H1 (cell line): ENCODE measurements around the gene DHRS4. TPM values are rescaled to one million over a fixed set of nuclear protein-coding genes. Genes with fewer than 3 reads are reported as not detected.

Experiments
- ATF2 ChIP-seq: IDR thresholded peaks from 2 replicates; pipeline ENCODE4 v1.6.1; 2012; ENCODE audit warnings: low read length, inconsistent platforms
- CHD7 ChIP-seq: fragments of 300-600 bp; sonication (generic); IDR thresholded peaks from 2 replicates; pipeline ENCODE4 v1.7.1; 2012; ENCODE audit warnings: low read length, moderate library complexity, mild to moderate bottlenecking, inconsistent platforms; ENCODE audit not compliant: insufficient replicate concordance
- JUND ChIP-seq: IDR thresholded peaks from 2 replicates; pipeline ENCODE4 v1.6.1; 2011; ENCODE audit warnings: mild to moderate bottlenecking, improper control_type of control experiment, low read length
- KDM4A ChIP-seq: IDR thresholded peaks from one replicate; pipeline ENCODE4 v1.7.1; 2012; ENCODE audit warnings: low read depth, mild to moderate bottlenecking, moderate library complexity, low read length, inconsistent platforms; ENCODE audit not compliant: severe bottlenecking
- MAX ChIP-seq: IDR thresholded peaks from 2 replicates; pipeline ENCODE4 v1.6.1; 2012; ENCODE audit warnings: inconsistent platforms
- polyA plus RNA-seq, 7 experiments: library from polyadenylated mRNA; depleted of rRNA in 3 of 7; stranded (reverse) in 5 of 7; unstranded in 2 of 7; fragments of >200 nt in 5 of 7; fragments of 200-250 nt in 2 of 7; gene quantifications; 1 replicate in 5 of 7; 2 replicates in 1 of 7; 4 replicates in 1 of 7; pipeline versions ENCODE4 v1.2.1 to v1.2.3, GENCODE V29; 2011 to 2013; ENCODE audit warnings: missing spikeins in 2 of 7, mixed read lengths in 2 of 7
- total RNA-seq: library from RNA; stranded (reverse); fragmentation: NEBNext Ultra II Directional; extraction: Animal tissue kit (Norgen Biotek cat#: 25700); gene quantifications from 2 replicates; pipeline ENCODE4 v1.2.1, GENCODE V29; 2021

Gene DHRS4
- total and polyA plus RNA-seq, 2 of the 8 experiments (the other 6 are each of a cell fraction or from before 2014, with no cell fraction given) = 11.7 to 16.2 TPM

DNA sequence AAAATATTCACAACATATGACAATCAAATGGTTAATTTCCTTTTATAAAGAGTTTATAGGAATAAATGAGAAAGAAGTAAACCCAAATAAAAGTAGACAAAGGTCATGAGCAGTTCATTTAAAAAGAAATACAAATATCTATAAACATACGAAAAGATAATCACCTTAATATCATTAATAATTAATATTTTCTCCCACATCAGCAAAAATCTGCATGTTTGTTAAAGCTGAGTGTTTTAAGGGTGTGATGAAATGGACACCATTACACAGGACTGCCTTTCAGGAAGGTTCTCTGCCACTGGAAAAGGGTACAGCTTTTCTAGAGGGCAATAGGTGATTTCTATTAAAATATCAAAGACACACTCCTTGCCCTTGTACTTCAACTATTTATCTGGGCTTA, 14.7 kb upstream of the DHRS4 start (continued):
- TF ChIP-seq ATF2 (no peak), KDM4A (no peak), JUND (no peak), CHD7 (no peak), MAX (no peak)
